Measurements from ENCODE around the gene PAX8.
A peak's percentile ranks its signal among the peaks of the same experiment; 100 is the strongest.

Gene PAX8

GRCh38 chr2:113219092-113219441 lies 59.7 kb downstream of the PAX8 start:
- DNase-seq: no peak

- peak; percentile 10 to 46 for DNase-seq
Observed at GRCh38 chr2:113218283-113219091, 60.2 kb downstream of the PAX8 start.

GRCh38 chr2:113217455-113218282 lies 61.1 kb downstream of the PAX8 start:
- DNase-seq: peak in 1 of 2 experiments; percentile 36

- no peak for DNase-seq
Observed at GRCh38 chr2:113216891-113217454, 61.7 kb downstream of the PAX8 start.

GRCh38 chr2:113216321-113216720 lies 62.4 kb downstream of the PAX8 start:
- DNase-seq: no peak

- DNase-seq: no peak
Observed at GRCh38 chr2:113215056-113215455, 63.7 kb downstream of the PAX8 start.

GRCh38 chr2:113214141-113214540 lies 64.6 kb downstream of the PAX8 start:
- no peak for DNase-seq

- no peak for DNase-seq
Observed at GRCh38 chr2:113213061-113213930, 65.4 kb downstream of the PAX8 start.

GRCh38 chr2:113212245-113213060 lies 66.3 kb downstream of the PAX8 start:
- DNase-seq: no peak

GRCh38 chr2:113211226-113212105 lies 67.3 kb downstream of the PAX8 start:
- no peak for DNase-seq

- DNase-seq: no peak
Observed at GRCh38 chr2:113209646-113210171, 69.0 kb downstream of the PAX8 start.

GRCh38 chr2:113209011-113209645 lies 69.6 kb downstream of the PAX8 start:
- no peak for DNase-seq

GRCh38 chr2:113208396-113208795 lies 70.3 kb downstream of the PAX8 start:
- DNase-seq: no peak

GRCh38 chr2:113207021-113207420 lies 71.7 kb downstream of the PAX8 start:
- no peak for DNase-seq

- DNase-seq: no peak
Observed at GRCh38 chr2:113206251-113206650, 72.5 kb downstream of the PAX8 start.

GRCh38 chr2:113203901-113204519 lies 74.7 kb downstream of the PAX8 start:
- DNase-seq: peak; percentile 64 to 86

- DNase-seq: no peak
Observed at GRCh38 chr2:113203217-113203530, 75.5 kb downstream of the PAX8 start.

GRCh38 chr2:113202305-113203216 lies 76.2 kb downstream of the PAX8 start:
- DNase-seq: peak in 1 of 2 experiments; percentile 47
